ENCODE measurements around the gene MDM4. TPM values are rescaled to one million over a fixed set of nuclear protein-coding genes. Genes with fewer than 3 reads are reported as not detected.
A peak's percentile ranks its signal among the peaks of the same experiment; 100 is the strongest.

MDM4 gene
- total RNA-seq, 2 experiments from 2014 or later = 72.2 to 72.4 TPM

DNA sequence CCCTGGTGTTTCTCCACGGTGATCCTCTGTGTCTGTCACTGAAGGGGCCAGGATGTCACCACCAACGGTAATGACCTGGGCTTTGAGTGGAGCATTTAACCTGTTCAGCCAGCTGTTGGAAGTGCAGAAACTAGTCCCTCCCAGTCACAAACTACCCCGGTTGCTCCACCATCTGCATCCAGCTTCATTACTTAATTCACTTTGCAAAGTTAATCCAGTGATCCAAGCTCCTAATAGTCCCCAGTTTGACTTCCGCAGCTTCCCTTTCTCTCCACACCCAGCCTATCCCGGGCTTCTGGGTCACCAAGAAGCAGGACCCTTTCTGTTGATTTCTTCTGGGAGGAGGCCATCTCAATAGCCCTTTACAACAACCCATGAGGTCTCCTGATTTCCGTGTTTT lies 63.5 kb downstream of the MDM4 start:
- Mint-ChIP-seq H3K27me3 (ENCODE audit: low read depth) (no peaks in the 10 kb centered on the region), H3K4me3 (peak overlapping the region; percentile 63), H3K4me1 (ENCODE audit: low read depth) (peaks cover 33% of the 10 kb centered on the region), H3K27ac (peak overlapping the region; percentile 80), H3K36me3 (ENCODE audit: low read depth) (peaks cover 7% of the 10 kb centered on the region), H3K9me3 (ENCODE audit: insufficient read depth) (no peaks in the 10 kb centered on the region)
- DNase-seq (no peak), ATAC-seq (no peak)
- ChIA-PET CTCF (interaction anchor here (0.8 to 5.2 kb wide), 10 partner anchors 12 to 227 kb away, joined by 3 to 39 read pairs (median 3); partner anchors contain the start of gene MDM4), POLR2A (interaction anchor here (0.6 to 2.2 kb wide), 6 partner anchors 9 to 63 kb away, joined by 3 to 10 read pairs (median 6); partner anchors contain the start of gene MDM4)

DNA sequence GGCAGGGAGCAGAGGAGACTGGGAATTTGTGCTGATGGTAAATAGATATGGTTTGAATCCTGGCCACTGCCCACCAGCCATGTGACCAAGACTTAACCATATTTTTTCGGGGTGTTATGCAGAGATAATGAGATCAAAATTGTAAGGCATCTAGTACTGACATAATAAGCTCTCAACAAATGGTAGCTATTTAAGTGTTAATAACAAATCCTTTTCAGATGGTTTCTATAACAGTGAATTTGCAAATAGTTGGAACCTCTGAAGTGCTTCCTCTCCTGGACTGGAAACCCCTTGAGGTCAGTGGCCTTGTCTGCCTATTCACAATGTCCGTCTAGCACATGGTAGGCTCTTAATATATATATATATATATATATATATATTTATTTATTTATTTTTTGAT lies 64.7 kb downstream of the MDM4 start:
- Mint-ChIP-seq H3K27ac (no peak overlapping the region), H3K27me3 (ENCODE audit: low read depth) (no peaks in the 10 kb centered on the region), H3K36me3 (ENCODE audit: low read depth) (peaks cover 7% of the 10 kb centered on the region), H3K4me1 (ENCODE audit: low read depth) (peaks cover 36% of the 10 kb centered on the region), H3K9me3 (ENCODE audit: insufficient read depth) (no peaks in the 10 kb centered on the region), H3K4me3 (no peak overlapping the region)
- CTCF ChIA-PET = interaction anchor here (1.1 to 5.2 kb wide), 3 partner anchors 76 to 226 kb away, joined by 3 to 39 read pairs (median 5); no protein-coding TSS in a partner anchor
- POLR2A ChIA-PET = interaction anchor here (1.0 kb wide), 1 partner anchor 25 kb away, joined by 5 read pairs; no protein-coding TSS in a partner anchor
- DNase-seq (no peak), ATAC-seq (no peak)

DNA sequence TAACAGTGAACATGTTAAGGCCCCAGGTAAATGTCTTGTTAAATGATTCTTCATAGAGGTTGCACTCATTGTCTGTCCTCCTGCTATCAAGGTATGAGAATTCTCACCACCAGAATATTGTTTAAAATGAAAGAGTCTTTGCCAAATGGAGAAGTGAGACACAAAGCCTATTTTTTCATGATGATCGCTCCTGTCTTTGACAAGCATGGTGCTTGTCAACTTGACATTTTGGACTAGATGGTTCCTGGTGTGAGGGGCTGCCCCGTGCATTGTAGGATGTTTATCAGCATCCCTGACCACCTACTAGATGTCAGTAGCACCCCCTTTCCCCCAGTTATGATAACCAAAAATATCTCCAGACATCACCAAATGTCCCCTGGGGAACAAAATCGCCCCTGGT lies 65.6 kb downstream of the MDM4 start:
- no peaks in the 10 kb centered on the region for H3K27me3 Mint-ChIP-seq (ENCODE audit: low read depth)
- DNase-seq = no peak
- no peak for ATAC-seq
- H3K9me3 Mint-ChIP-seq (ENCODE audit: insufficient read depth) = no peaks in the 10 kb centered on the region
- H3K36me3 Mint-ChIP-seq (ENCODE audit: low read depth) = peaks cover 7% of the 10 kb centered on the region
- ChIA-PET CTCF (interaction anchor here (1.6 to 5.2 kb wide), 2 partner anchors 182 to 225 kb away, joined by 5 to 39 read pairs; no protein-coding TSS in a partner anchor), POLR2A (interaction anchor here (1.0 kb wide), 1 partner anchor 26 kb away, joined by 5 read pairs; no protein-coding TSS in a partner anchor)
- peaks cover 36% of the 10 kb centered on the region for H3K4me1 Mint-ChIP-seq (ENCODE audit: low read depth)
- H3K4me3 Mint-ChIP-seq = no peak overlapping the region
- H3K27ac Mint-ChIP-seq = no peak overlapping the region

DNA sequence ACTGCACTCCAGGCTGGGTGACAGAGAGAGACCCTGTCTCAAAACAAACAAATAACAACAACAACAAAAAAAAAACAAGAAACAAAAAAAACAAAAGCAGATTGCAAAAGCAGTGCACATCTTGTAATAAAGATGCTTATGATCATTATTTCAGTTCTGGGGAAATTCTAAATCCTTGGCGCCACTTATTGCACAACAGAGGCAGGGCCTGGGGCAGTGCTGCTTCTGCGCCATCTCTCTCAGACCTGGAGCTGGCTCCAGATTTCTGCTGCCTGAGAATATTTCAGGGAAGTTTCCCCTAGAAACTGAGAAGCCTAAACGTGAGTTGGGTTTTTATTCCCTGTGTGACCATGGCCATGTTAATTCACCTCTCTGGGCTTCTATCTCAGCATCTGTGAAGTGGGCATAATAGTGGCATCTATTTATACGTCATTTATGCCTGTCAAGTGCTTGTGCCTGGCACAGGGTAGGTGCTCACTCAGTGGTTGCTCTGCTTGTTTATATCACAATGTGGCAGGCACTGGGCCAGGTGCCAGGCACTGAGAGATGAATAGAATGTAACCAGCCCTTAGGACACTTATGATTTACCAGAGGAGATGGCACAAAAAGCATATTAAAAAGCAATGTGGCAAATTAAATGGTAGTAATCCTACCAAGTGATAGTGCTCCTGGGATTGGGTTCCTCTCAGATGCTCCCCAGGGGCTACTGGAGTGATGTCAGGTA lies 67.9 kb downstream of the MDM4 start:
- Mint-ChIP-seq H3K27ac (peak overlapping the region; percentile 39), H3K9me3 (ENCODE audit: insufficient read depth) (no peaks in the 10 kb centered on the region), H3K4me1 (ENCODE audit: low read depth) (peaks cover 21% of the 10 kb centered on the region), H3K27me3 (ENCODE audit: low read depth) (no peaks in the 10 kb centered on the region), H3K4me3 (no peak overlapping the region), H3K36me3 (ENCODE audit: low read depth) (peaks cover 7% of the 10 kb centered on the region)
- no peak for DNase-seq
- ATAC-seq = no peak
- ChIA-PET POLR2A (no interaction called here), CTCF (interaction anchor here (1.9 kb wide), 1 partner anchor 223 kb away, joined by 5 read pairs; no protein-coding TSS in a partner anchor)

DNA sequence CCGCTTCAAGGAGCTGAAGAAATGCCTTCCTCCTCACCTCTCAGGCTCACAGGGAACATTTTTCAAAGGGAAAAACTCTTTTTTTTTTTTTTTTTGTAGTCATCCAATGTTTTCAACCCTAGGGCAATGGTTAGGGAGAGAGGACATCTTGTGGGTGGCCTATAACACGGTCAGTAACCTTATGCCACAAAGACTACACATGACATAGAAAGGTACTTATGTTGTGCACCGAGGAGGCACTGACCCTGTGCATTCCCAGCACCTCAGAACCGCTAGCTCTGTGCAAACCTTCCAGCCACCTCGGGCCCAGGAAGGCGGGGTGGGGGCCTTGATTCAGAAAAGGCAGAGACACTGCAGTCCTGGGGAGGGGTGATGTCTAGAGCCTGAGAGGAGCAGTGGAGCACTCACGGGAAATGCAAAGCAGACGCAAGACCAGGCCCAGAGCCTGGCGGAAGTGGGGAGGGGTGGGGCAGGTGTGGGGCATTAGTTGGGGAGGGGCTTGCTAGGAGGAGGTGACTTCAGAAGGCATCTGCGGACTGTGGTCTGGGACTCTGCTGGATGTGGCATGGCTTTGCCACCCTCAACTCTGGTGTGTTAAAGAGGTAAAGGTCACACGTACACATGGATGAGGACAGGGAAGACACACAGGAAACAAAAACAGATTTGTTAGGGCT lies 68.6 kb downstream of the MDM4 start:
- POLR2A ChIA-PET = no interaction called here

DNA sequence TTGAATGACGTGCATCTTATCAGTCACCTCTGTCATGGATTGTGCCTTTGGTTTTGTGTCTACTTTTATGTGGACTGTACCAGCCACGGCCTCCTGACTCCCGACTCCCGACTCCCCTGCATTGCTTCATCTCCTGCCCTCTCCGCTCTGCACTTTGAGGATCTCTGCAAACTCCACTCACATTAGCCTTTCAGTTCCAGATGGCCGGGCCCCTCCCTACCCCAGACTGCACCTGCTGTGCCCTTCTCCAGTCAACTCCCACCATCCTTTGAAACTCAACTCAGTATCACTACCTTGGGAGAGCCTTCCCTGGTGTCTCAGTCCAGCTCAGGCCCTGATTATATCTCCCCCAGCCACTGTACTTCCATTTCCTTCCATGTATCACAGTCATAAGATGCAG lies 71.4 kb downstream of the MDM4 start:
- Mint-ChIP-seq H3K36me3 (ENCODE audit: low read depth) (no peaks in the 10 kb centered on the region), H3K9me3 (ENCODE audit: insufficient read depth) (no peaks in the 10 kb centered on the region), H3K27me3 (ENCODE audit: low read depth) (no peaks in the 10 kb centered on the region), H3K4me3 (no peak overlapping the region), H3K27ac (no peak overlapping the region), H3K4me1 (ENCODE audit: low read depth) (peaks cover 4% of the 10 kb centered on the region)
- ChIA-PET CTCF (interaction anchor here (1.3 to 2.0 kb wide), 3 partner anchors 22 to 220 kb away, joined by 5 to 10 read pairs (median 10); no protein-coding TSS in a partner anchor), POLR2A (no interaction called here)
- ATAC-seq = no peak
- DNase-seq = no peak

More for the DNA sequence above, 68.6 kb downstream of the MDM4 start:
- DNase-seq (peak; percentile 48), ATAC-seq (peak; percentile 57)
- H3K27ac Mint-ChIP-seq = peak overlapping the region; percentile 78
- no peaks in the 10 kb centered on the region for H3K27me3 Mint-ChIP-seq (ENCODE audit: low read depth)
- H3K4me3 Mint-ChIP-seq = no peak overlapping the region
- peaks cover 5% of the 10 kb centered on the region for H3K36me3 Mint-ChIP-seq (ENCODE audit: low read depth)
- no peaks in the 10 kb centered on the region for H3K9me3 Mint-ChIP-seq (ENCODE audit: insufficient read depth)
- H3K4me1 Mint-ChIP-seq (ENCODE audit: low read depth) = peaks cover 13% of the 10 kb centered on the region
- CTCF ChIA-PET = interaction anchor here (1.9 kb wide), 1 partner anchor 222 kb away, joined by 5 read pairs; no protein-coding TSS in a partner anchor

DNA sequence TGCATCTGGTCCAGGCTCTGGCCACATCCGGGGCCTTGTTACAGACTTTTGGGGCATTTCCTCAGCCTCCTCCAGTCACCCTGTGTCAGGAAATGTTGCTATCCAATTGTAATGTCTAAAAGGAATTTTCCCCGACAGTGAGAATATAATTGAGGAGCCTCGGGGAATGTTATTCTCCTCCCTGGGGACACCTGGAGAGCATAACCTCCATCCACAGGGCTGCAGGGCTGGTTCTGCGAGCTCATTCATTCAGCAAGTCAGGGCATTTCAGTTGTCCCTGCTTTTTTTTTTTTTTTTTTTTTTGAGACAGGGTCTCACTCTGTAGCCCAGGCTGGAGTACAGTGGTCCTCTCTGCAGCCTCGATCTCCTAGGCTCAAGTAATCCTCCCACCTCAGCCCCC lies 72.6 kb downstream of the MDM4 start:
- no peaks in the 10 kb centered on the region for H3K9me3 Mint-ChIP-seq (ENCODE audit: insufficient read depth)
- H3K4me1 Mint-ChIP-seq (ENCODE audit: low read depth) = peaks cover 4% of the 10 kb centered on the region
- no peak overlapping the region for H3K4me3 Mint-ChIP-seq
- no peaks in the 10 kb centered on the region for H3K27me3 Mint-ChIP-seq (ENCODE audit: low read depth)
- H3K27ac Mint-ChIP-seq = no peak overlapping the region
- no peak for ATAC-seq
- CTCF ChIA-PET = interaction anchor here (1.5 to 2.0 kb wide), 2 partner anchors 23 to 175 kb away, joined by 10 read pairs; no protein-coding TSS in a partner anchor
- POLR2A ChIA-PET = interaction anchor here (1.6 kb wide), 1 partner anchor 10 kb away, joined by 6 read pairs; no protein-coding TSS in a partner anchor
- no peak for DNase-seq
- H3K36me3 Mint-ChIP-seq (ENCODE audit: low read depth) = no peaks in the 10 kb centered on the region

DNA sequence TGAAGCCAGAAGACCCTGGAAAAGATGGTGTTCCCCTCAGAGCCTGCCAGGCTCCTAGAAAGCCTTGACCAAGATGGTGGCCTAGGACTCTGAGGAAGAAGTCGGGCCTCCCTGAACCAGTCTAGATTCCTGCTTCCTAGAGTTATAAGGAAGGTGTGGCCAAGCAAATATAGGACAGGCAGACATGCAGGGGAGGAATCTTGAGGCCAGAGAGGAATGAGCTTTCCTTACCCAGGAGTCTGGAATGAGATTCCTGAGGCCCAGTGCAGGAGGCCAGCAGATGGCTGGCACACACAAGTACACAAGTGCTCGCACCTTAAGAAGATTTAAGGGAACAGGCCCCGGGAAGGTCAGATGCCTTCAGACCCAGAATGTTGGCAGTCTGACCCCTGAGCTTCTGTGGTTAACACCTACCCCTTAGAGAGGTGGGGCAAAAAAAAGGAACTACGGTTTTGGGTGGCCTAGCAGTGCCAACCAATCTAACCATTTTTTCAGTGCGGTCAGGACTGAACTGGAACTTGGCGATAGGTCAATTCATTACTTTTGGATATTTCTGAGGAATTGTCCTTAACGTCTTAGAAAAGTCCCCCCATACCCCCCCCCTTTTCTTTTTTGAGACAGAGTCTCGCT lies 73.3 kb downstream of the MDM4 start:
- H3K36me3 Mint-ChIP-seq (ENCODE audit: low read depth) = no peaks in the 10 kb centered on the region
- peaks cover 4% of the 10 kb centered on the region for H3K4me1 Mint-ChIP-seq (ENCODE audit: low read depth)
- H3K9me3 Mint-ChIP-seq (ENCODE audit: insufficient read depth) = no peaks in the 10 kb centered on the region
- no peak overlapping the region for H3K4me3 Mint-ChIP-seq
- H3K27ac Mint-ChIP-seq = no peak overlapping the region
- CTCF ChIA-PET = interaction anchor here (2.0 kb wide), 1 partner anchor 174 kb away, joined by 10 read pairs; no protein-coding TSS in a partner anchor
- DNase-seq (no peak), ATAC-seq (no peak)
- POLR2A ChIA-PET = interaction anchor here (1.6 kb wide), 1 partner anchor 10 kb away, joined by 6 read pairs; no protein-coding TSS in a partner anchor
- no peaks in the 10 kb centered on the region for H3K27me3 Mint-ChIP-seq (ENCODE audit: low read depth)

DNA sequence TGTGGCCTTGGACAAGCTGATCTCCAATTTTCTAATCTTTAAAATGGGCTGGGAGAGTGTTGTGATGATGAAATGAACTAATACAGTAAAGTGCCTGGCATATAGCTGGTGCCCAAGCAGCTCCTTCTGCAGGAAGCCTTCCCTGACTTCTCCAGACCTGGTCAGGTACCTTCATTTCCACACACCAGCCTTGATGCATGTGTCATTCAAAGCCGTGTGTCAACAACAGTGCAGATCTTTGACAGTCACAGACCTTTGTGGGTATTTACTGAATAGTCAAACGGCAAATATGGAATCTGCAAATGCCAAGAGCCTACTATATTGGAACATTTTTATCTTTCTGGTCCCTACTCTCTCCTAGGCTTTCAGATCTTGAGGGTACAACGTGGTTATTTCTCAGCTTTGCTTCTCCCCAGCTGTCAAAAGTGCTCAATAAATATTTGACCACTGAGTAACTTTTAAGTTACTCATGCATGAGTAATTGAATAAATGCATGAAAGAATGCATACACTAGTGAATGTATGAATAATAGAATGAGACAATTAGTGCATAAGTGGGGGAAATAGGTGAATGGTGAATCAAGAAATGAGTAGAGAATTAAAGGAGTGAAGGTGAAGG lies 75.4 kb downstream of the MDM4 start:
- POLR2A ChIA-PET = interaction anchor here (0.5 kb wide), 1 partner anchor 12 kb away, joined by 3 read pairs; no protein-coding TSS in a partner anchor
- Mint-ChIP-seq H3K27me3 (ENCODE audit: low read depth) (no peaks in the 10 kb centered on the region), H3K36me3 (ENCODE audit: low read depth) (no peaks in the 10 kb centered on the region), H3K9me3 (ENCODE audit: insufficient read depth) (no peaks in the 10 kb centered on the region), H3K4me3 (no peak overlapping the region), H3K4me1 (ENCODE audit: low read depth) (no peaks in the 10 kb centered on the region), H3K27ac (no peak overlapping the region)
- no peak for ATAC-seq
- CTCF ChIA-PET = interaction anchor here (1.3 to 1.6 kb wide), 3 partner anchors 13 to 215 kb away, joined by 3 to 7 read pairs (median 6); no protein-coding TSS in a partner anchor
- no peak for DNase-seq

DNA sequence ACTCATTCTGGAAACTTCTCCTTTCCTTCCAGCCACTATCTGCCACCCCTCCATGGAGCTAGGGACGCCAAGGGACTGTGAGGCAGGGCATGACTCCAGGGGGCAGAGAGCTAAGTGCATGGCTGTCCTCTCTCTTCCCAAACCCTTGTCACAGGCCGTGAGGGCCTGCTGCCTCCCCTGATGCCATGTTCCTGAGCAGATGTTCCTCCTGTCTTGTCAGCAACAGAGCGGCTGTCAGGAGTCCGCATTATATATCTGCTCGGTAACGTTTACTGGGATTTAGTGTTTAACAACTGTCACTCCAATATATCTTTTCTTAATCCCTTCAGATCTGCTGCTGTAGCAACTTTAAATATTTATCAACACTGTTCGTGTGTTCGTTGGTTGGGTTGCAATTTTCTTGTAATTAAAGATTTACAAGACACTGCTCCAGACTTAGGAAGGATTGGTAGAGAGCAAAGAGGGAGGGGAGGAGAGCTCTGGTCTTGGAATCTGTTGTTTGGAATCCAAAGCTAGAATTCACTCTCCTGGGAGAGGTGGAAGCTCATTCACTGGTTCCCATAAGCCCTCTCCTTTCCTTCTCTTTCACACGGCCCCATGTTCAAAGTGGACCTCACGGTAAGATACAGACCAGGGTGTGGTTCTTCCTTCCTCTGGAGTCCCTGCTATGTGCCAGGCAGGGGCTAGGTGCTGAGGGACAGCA lies 76.2 kb downstream of the MDM4 start:
- ChIA-PET CTCF (interaction anchor here (1.3 to 1.6 kb wide), 3 partner anchors 14 to 215 kb away, joined by 3 to 7 read pairs (median 6); no protein-coding TSS in a partner anchor), POLR2A (no interaction called here)
- no peaks in the 10 kb centered on the region for H3K36me3 Mint-ChIP-seq (ENCODE audit: low read depth)
- no peak overlapping the region for H3K27ac Mint-ChIP-seq
- no peak for DNase-seq
- H3K4me1 Mint-ChIP-seq (ENCODE audit: low read depth) = no peaks in the 10 kb centered on the region
- no peak for ATAC-seq
- no peak overlapping the region for H3K4me3 Mint-ChIP-seq
- H3K9me3 Mint-ChIP-seq (ENCODE audit: insufficient read depth) = no peaks in the 10 kb centered on the region
- no peaks in the 10 kb centered on the region for H3K27me3 Mint-ChIP-seq (ENCODE audit: low read depth)
